ENCODE data around the gene NCOA3. TPM values are rescaled to one million over a fixed set of nuclear protein-coding genes. Genes with fewer than 3 reads are reported as not detected.

The NCOA3 gene
- total RNA-seq, 1 experiment from 2014 or later, result 25.9 TPM

- ATAC-seq (peak; percentile 79), DNase-seq (ENCODE audit: low read depth, low spot score) (peak; percentile 36)
- Histone ChIP-seq H3K27me3 (ENCODE audit: insufficient read depth, low read length) (no peaks in the 10 kb centered on the region), H3K27ac (ENCODE audit: low read depth, low read length) (peak overlapping the region; percentile 28; the same call in 1 of the 2 replicates), H3K9me2 (ENCODE audit: insufficient read depth) (no peaks in the 10 kb centered on the region), H4K20me1 (ENCODE audit: insufficient read depth) (no peaks in the 10 kb centered on the region), H3K4me3 (replicated peaks in 1 of 2; ENCODE audit: low read depth in 1 of 2, low read length in 2 of 2) (peak overlapping the region in 1 of 2 experiments; percentile 34; a peak in 2 of 4 replicates), H3K9ac (ENCODE audit: low read length) (peak overlapping the region; percentile 31), H3K4me2 (ENCODE audit: low read length) (peak overlapping the region; percentile 69), H3K9me3 (ENCODE audit: control insufficient read depth in 1 of 2, insufficient read depth in 1 of 2, low read depth in 1 of 2, low read length in 2 of 2) (no peaks in the 10 kb centered on the region), H3K36me3 (ENCODE audit: control insufficient read depth in 1 of 2, insufficient read depth in 2 of 2, low read length in 2 of 2) (no peaks in the 10 kb centered on the region), H3K79me2 (ENCODE audit: insufficient read depth, low read length) (no peaks in the 10 kb centered on the region), H2AFZ (ENCODE audit: low read depth, low read length, poor library complexity, severe bottlenecking) (peak overlapping the region; percentile 74), H3K4me1 (ENCODE audit: control insufficient read depth in 1 of 2, insufficient read depth in 2 of 2, low read length in 2 of 2) (peaks cover 18 to 25% of the 10 kb centered on the region in 2 experiments)
- TF ChIP-seq POLR2AphosphoS5 (IDR thresholded peaks at IDR 0.05; ENCODE audit: low read depth, low read length), result 0 out of 2 replicates have a peak, but pooled peaks have one; percentile 19
- TF ChIP-seq REST (IDR thresholded peaks at IDR 0.05; ENCODE audit: low read depth), result no peak
- TF ChIP-seq MAX (IDR thresholded peaks at IDR 0.05), result peak; percentile 65
- peak; percentile 52; the same call in 1 of the 2 replicates for TF ChIP-seq SP1 (IDR thresholded peaks at IDR 0.05; ENCODE audit: low read depth)
- peak; percentile 19; the same call in 1 of the 2 replicates for TF ChIP-seq JUND (IDR thresholded peaks at IDR 0.05)
- no peak for TF ChIP-seq YY1 (IDR thresholded peaks at IDR 0.05; ENCODE audit: extremely low read depth, insufficient replicate concordance, low read depth, low read length)
- no peak for TF ChIP-seq POLR2A (IDR thresholded peaks at IDR 0.05; ENCODE audit: borderline replicate concordance, extremely low read depth, insufficient read depth, insufficient read length)
- peak; percentile 86 for TF ChIP-seq CEBPB (IDR thresholded peaks at IDR 0.05; ENCODE audit: low read depth)
- TF ChIP-seq CBX3 (IDR thresholded peaks at IDR 0.05; ENCODE audit: low read depth), result peak; percentile 9; the same call in 1 of the 2 replicates
- no peak for TF ChIP-seq CTCF (IDR thresholded peaks at IDR 0.05 in 2 of 3, conservative IDR thresholded peaks at IDR 0.05 in 1 of 3; ENCODE audit: borderline replicate concordance in 1 of 3, insufficient read depth in 1 of 3, low read depth in 2 of 3, low read length in 2 of 3)
- peak; percentile 41 for TF ChIP-seq FOSL1 (IDR thresholded peaks at IDR 0.05; ENCODE audit: low read depth)
- TF ChIP-seq, protein P1, sequence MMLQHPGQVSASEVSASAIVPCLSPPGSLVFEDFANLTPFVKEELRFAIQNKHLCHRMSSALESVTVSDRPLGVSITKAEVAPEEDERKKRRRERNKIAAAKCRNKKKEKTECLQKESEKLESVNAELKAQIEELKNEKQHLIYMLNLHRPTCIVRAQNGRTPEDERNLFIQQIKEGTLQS (IDR thresholded peaks at IDR 0.05), result no peak
- intact Hi-C loops (cut with micrococcal nuclease), result no loop called here
- ChIA-PET CTCF (no interaction called here), POLR2A (interaction anchor here (1.0 to 2.1 kb wide), 3 partner anchors 9 to 219 kb away, joined by 3 to 21 read pairs (median 5); partner anchors contain the start of gene NCOA3), RAD21 (ENCODE audit: low non-redundant PET in 1 of 2, low total read pairs in 2 of 2, uncharacterized antibody in 2 of 2, unreplicated experiment in 2 of 2) (interaction anchor here (0.8 to 1.6 kb wide), 4 partner anchors 8 to 220 kb away, joined by 3 to 4 read pairs (median 3); partner anchors contain the start of gene NCOA3 (in 1 of the 2))
- BruUV-seq (replicated peaks), result no TSS peak
Measured at GRCh38 chr20:47493175-47493962, 8.3 kb upstream of the NCOA3 start.

All from HCT116 (cell line).